NCI-H2196 (cell line): ENCODE results near the gene BCL2.

Source experiments
- DNase-seq: peaks from one replicate; lab custom pipeline; 2025; ENCODE audit not compliant: unreplicated experiment; lab: John Stamatoyannopoulos, UW

Gene BCL2

GRCh38 chr18:63186520-63187222 is 132.9 kb downstream of the BCL2 start:
- no peak for DNase-seq

GRCh38 chr18:63185984-63186383 is 133.6 kb downstream of the BCL2 start:
- DNase-seq, result no peak

GRCh38 chr18:63183952-63184770 is 135.4 kb downstream of the BCL2 start:
- DNase-seq, result no peak

- no peak for DNase-seq
These were observed 136.2 kb downstream of the BCL2 start for GRCh38 chr18:63183378-63183777.

GRCh38 chr18:63182861-63183260 is 136.7 kb downstream of the BCL2 start:
- no peak for DNase-seq

- DNase-seq, result no peak
These were observed 137.2 kb downstream of the BCL2 start for GRCh38 chr18:63182310-63182772.

- no peak for DNase-seq
These were observed 137.8 kb downstream of the BCL2 start for GRCh38 chr18:63181706-63182309.

- DNase-seq, result no peak
These were observed 138.6 kb downstream of the BCL2 start for GRCh38 chr18:63180971-63181376.

GRCh38 chr18:63180321-63180720 is 139.2 kb downstream of the BCL2 start:
- DNase-seq, result no peak

- DNase-seq, result no peak
These were observed 140.1 kb downstream of the BCL2 start for GRCh38 chr18:63179422-63179821.

- no peak for DNase-seq
These were observed 140.6 kb downstream of the BCL2 start for GRCh38 chr18:63178971-63179370.

- no peak for DNase-seq
These were observed 141.4 kb downstream of the BCL2 start for GRCh38 chr18:63177919-63178821.

- DNase-seq, result no peak
These were observed 142.3 kb downstream of the BCL2 start for GRCh38 chr18:63177259-63177658.

- no peak for DNase-seq
These were observed 144.3 kb downstream of the BCL2 start for GRCh38 chr18:63175264-63175663.

- no peak for DNase-seq
These were observed 145.6 kb downstream of the BCL2 start for GRCh38 chr18:63173983-63174382.

GRCh38 chr18:63169853-63170252 is 149.7 kb downstream of the BCL2 start:
- DNase-seq, result no peak

GRCh38 chr18:63168287-63168686 is 151.3 kb downstream of the BCL2 start:
- no peak for DNase-seq

GRCh38 chr18:63166142-63166541 is 153.4 kb downstream of the BCL2 start:
- DNase-seq, result no peak

- DNase-seq, result no peak
These were observed 155.2 kb downstream of the BCL2 start for GRCh38 chr18:63164396-63164795.

GRCh38 chr18:63162271-63163014 is 157.1 kb downstream of the BCL2 start:
- DNase-seq, result no peak
